GM19467 (cell line): Measurements from ENCODE around the gene FGD5.

ENCODE experiments used
- ATAC-seq: cut with Tn5 transposase; IDR thresholded peaks from one replicate; pipeline ENCODE4 v1.9.1; 2021; ENCODE audit warnings: mild to moderate bottlenecking, moderate library complexity; ENCODE audit not compliant: unreplicated experiment

FGD5 gene

DNA sequence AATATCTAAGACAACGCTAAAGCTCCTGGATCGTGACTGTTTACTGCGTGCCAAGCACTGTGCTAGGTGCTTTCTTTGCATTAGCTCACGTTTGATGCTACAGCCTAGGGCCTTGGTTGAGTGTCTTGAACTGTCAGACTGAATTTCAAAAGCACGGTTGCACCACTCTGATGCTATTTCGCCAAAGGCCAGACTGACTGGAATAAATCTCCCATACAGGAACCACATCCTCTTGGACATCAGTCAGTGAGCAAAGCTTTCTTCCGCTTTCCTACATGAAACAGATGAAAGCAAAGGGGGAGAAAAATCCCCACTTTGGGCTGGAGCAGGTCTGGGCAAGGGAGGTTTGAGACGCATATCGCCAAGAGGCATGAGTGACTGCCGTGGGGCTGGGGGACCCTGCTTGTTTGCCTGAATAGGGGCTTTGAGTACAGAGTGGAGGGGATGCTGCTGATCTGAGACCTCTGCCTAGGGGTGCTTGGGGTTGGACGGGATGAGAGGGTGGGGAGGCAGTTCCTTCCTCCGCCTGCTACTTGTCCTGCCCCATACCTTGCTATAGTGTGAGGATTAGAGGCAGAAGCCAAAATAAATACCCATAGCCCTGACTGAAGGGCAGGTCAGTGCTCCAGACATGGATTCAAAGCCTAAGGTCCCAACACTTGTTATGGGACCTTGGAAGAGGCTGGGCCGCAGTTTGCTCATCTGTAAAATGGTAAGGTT, 5.3 kb downstream of the FGD5 start:
- no peak for ATAC-seq

DNA sequence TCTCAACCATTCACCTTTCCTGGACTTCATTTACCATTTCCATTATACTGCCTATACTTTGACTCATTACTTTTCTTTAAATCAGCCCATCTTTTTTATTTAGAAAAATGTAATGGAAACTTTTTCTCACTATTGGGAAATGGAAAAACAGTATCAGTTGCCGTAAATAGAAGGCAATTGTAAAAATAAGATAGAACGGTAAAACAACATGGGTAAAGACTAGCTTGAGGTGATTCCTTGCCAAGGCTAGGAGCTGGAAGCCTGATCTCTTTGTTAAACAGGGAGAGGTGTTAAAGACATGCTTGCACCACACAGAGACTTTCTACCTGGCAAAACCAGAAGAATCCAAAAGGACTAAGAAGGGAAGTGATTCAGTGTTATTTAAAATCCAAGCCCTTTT, 5.9 kb downstream of the FGD5 start:
- ATAC-seq = no peak

DNA sequence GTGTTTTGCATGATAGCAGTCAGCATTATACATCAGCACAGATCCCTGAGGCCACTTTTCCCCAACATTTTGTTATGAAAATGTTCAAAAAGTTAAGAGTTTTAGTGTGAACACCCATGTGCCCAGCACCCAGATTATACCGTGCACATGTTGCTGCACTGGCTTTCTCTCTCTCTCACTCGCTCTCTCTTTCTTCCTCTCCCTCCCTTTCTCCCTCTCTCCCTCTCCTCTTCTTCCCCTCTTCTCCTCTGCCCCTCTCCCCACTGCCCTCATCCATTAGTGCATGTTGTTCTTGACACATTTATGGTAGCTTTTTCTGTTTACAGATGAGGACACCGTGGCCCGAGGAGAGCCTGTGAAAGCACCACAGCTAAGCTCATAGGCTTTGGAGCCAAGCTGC, 7.3 kb downstream of the FGD5 start:
- no peak for ATAC-seq

DNA sequence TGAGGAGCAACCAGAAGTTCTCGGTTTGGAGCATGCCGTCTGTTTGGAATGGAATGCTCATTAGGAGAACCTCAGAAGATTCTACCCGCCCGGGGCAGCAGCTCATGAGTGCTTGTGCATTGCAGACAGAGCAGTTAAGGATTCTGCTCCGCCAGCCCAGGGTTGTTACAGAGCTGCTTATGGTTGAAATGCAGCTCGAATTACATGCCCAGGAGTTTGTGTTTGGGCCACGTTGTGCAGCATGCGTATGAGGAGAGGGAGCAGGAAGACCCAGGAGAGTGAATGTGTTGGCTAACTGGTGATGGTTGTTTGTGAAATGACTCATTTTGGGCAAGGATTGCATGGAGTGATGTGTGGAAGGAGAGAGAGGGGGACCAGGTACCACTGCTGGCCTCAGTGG, 9.0 kb downstream of the FGD5 start:
- no peak for ATAC-seq

DNA sequence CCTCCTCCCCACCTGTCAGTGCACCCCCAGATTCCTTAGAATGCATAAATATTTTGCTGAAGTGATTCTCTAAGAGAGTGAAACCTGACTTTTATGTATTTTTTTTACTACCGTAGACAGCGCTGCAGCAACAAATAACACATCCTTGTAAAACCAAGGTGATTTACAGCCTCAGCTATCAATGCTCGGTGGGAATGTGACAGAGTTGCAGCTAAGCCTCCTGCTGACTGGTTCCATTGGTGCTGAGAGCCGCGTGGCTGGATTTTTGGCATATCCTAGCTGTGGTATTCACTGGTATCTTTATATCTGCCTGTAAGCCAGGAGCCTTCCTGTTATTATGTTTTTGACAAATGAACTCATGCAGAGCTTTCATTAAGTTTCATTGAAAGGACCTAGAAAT, 11.0 kb downstream of the FGD5 start:
- no peak for ATAC-seq

DNA sequence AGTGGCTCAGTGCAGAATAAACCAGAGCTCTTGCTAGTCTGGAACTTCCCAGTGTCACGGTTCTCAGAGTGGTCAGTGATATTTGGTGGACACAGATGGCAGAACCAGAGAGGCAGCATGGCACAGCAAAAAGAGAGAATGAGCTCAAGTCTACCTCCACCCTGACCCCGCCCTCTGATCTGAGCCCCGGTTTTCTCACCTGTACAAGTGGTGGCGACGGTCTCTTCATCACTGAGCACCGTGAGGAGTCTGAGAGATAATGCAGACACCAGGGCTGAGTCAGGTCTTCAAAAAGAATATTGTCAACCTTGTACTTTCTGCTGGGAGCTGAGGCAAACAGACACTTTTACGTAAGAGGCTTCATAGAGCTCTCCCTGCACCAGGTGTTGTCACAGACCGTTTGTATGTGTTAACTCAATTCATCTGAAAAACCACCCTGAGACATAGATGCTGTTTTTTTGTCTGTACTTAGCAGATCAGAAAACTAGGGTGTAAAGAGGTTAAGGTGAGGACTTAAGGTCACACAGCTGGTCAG, 13.2 kb downstream of the FGD5 start:
- ATAC-seq = no peak

DNA sequence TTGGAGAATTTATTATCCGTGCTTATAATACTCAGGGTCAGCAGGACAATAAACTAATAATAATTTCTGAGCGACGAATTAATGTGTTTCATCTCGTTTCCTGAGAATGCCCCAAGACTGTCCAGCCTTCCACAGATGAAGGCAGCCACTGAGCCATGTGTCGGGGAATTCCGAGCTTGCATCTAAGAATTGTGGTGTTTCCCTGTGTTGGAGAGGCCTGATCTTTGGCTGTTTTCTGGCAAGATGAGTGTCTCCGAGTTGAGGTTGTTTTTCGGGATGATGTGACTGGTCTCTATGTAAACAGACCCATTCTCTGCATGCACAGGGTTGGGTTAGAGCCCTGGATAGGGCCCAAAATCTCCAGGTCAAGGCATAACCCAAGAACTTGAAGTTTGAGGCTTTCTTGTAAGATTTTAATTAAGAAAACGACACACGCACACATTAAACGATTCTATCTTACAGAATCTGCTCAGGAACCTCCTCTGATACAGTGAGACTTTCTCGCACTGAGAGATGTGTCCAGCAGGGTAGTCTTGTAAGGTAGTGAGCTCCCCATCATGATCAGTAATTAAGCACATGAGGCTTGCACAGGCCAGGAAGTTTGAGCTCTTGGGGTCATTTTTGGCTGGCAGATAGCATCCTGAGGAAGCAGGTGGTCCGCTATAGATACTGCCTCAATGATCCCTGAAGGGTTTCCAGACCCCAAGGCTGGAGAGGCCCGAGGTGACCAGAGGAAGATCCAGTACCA, 14.4 kb downstream of the FGD5 start:
- no peak for ATAC-seq

DNA sequence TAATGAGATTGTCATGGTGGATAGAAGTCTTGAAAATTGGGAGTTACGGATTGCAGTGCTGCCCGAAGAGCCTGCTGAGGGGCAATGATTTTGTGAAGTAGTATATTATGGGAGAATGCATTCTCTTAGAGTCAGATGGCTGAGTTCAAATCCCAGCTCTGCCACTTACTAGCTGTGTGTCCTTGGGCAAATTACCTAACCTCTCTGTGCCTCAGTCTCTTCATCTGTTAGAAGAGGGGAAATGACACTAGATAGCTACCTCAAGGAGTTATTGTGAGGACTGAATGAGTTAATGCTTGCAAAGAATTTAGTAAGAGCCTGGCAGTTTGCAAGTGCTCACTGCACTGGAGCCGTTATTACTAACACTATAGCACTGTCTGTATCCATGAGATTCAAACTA, 15.4 kb downstream of the FGD5 start:
- ATAC-seq = no peak

DNA sequence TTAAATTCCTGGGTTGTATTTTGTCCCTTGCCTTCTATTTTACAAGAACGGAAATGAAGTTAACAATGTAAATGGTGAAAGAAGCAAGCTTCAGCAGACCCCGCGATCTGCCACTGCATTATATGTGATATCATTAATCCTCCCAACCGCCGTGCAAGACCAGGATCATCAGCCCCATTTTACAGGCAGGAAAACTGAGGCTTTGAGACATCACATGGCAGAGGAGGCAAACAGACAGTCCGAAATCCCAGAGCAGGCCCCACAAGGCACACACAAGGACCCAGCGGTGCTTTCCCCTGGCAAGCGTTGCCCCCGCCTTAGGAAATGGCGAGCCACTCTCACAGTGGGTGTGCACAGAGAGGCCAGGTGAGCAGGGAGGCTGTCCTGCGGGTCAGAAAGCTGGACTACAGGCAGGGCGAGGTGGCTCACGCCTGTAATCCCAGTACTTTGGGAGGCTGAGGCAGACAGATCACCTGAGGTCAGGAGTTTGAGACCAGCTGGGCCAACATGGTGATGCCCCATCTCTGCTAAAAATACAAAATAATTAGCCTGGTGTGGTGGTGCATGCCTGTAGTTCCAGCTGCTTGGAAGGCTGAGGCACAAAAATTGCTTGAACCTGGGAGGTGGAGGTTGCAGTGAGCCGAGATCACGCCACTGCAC, 16.2 kb downstream of the FGD5 start:
- ATAC-seq = no peak

DNA sequence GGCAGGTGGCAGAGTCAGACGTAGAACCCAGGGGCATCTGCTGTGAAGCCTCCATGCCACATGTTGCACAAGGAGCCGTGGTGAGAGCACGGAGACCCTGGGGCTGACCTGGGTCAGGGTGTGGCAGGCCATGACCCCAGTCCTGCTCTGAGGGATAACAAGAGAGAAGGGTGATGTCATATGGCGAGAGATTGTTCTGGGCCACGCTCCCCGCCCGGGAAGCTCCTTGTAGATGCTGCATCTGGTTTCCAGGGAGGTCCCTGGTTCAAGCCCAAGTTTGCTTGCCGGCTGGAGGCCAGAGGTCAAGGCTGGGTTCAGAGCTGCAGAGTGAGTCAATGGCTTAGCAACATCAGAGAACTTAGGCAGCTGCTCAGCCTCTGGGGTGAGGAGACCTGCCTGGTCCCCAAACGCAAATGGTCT, 17.3 kb downstream of the FGD5 start:
- no peak for ATAC-seq

DNA sequence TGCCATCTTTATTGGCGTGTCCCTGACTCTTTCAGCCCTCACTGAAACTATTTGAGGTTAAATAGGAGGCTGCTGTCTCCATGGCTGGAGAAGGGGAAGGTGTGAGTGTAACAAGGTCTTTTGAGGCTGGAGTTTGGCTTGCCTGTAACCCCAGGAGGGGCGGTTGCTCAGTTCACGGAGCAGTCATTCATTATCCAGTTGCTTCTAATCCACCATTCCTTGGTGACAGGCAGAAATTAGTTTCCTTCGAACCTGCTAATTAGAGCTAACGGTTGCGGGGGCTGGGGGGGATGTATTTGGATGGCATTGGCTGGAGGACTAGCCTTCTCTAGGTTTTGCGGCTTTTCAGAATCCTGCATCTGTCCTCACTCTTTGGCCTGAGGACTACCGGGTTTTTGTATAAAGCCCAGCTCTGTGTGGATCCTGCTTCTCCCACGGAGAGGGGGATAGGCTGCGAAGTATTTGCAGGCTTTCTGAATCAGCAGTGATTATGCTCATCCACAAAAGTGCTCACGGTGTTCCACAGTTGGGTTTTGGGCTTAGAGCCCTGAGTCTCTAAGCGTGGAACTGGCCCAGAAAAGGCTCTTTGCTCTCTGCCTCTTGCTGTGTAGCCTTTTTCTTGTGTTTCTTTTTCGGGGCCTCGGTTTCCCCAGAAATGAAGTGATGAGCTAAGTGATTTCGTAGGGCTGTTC, 18.6 kb downstream of the FGD5 start:
- no peak for ATAC-seq

DNA sequence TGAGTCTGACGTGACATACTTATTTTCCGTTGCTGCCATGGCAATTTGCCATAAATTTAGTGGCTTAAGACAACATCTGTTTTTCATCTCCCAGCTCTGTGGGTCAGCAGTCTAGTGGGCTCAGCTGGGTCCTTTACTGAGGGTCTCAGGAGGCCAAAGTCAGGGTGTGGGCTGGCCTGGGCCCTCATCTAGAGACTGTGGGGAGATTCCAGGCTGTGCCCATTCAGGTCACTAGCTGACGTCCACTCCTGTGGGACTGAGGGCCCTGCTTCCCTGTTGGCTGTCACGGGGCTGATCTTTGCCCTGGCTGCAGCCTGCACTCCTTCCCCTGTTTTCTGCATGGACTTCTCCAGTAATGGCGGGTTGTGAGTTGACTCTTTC, 19.1 kb downstream of the FGD5 start:
- no peak for ATAC-seq

DNA sequence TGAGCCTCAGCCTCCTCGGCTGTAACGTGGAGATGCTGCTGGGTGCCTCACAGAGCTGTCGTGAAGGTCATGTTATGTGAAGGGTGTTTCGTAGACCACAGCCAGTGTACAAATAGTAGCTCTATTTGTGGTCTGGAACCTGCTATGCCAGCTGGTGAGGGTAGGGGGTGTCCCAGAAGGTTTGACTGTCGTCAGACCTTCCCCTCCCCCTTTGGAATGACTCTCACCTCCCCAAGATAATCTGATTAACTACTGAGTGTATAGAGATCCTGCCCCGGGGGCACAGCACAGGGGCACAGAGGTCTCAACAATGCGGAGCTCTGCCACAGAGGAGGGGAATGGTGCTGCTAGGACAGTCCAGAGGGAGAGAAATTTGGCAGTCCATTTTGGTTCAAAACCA, 20.5 kb downstream of the FGD5 start:
- ATAC-seq = no peak

DNA sequence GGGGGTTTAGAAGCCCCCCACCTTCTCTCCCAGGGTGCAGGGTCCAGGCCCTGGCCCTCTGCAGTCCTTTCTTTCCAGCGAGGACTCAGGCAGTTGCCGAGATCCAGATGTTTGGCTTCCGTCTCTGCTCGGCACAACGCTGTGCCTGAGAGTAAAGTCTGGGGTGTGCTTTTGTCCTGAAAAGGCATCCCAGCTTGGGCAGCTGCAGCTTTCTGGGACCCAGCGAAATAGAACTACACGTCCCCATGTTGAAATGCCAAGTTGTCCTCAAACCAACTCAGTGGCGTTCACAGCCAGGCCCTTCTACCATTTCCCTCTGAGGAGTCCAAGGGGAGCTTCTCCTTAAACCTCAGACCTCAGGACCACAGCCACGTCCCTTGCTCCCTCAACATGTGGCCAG, 23.1 kb downstream of the FGD5 start:
- ATAC-seq = no peak

DNA sequence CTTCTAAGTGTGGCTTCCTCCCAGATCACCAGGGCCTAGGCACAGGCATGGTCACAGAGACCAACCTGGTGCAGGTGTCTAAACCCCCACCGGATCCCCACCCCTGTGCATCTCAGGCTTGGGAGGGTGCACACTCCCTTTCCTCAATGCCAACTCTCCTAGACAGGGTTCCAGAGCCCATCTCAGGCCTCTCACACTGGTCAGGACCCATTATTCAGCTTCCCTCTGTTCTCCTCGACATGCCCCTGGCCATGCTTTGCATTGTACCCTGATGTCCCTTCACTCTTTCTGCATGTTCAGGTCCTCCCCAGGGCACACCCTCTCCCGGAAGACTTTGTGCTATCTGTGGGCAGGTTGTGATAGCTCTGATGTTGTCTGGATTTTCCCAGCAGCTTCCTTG, 23.5 kb downstream of the FGD5 start:
- ATAC-seq = no peak

DNA sequence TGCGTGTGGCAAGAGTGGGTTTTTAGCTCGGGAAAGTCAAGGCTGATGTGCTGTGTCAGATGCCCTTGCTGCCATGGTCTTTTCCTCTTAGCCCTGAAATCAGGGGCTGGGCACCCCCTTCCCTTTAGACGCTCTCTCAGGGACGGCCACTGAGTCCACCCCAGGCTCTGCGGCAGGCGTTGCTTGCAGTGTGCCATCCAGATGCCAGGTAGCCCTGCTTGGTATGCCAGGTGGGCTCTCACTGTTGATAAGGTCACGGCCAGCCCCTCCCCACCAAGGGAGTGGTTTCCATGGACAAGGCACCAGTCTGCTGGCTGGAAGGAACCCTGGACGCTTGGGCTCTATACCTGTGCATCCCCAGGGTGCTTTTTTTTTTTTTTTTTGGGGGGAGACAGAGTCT, 24.6 kb downstream of the FGD5 start:
- no peak for ATAC-seq

DNA sequence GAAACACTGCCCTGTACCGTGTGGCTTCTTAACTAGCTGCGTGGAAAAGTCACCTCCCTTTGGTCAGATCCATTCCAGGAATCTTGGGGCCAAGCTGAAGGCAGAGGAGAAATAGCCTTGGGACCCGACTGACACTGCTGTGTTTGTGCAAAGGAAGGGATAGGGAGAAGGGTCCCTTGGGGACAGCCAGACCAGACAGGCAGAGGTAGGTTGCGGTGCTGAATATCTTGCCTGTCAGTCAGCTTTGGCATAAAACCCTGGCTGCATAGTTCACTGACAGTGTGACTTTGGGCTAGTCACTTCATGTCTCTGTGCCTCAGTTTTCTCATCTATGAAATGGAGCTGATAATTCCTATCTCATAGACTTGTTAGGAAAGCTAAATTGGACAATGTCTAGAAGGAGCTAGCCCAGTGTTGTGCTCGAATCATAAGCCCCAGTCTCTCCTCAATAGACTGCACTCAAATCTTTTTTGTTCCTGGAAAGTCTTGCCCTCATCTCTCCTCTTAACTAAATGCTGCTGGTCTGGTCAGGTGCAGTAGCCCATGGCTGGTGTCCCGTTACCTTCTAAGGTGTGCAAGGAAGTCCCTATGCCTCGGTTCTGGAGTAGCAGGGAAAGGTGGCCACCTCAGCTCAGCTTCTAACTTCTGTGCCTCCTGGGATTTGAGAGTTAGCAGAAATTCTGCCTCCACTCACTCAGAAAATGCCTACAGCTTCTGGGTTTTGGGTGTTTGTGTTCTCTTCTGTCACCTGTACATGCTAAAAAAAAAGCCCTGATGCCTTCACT, 25.8 kb downstream of the FGD5 start:
- ATAC-seq = no peak

DNA sequence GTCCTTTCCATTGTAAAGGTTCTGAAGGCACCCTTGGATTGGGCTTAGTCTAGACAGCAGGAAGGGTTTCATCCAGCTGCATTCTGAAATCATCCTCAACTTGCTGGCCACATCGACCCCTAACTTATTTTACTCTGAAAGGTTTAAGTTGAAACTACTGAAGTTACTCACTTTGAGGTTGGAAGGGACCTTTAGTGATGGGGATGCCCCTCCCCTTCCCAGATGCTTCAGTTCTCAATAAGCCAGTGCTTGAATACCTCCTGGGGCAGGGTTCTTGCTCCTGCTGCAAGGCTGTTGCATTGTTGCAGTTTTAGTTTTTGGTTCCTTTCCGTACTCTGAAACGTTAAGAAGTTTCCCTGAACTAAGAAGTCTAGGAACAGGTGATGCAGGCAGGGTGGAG, 26.4 kb downstream of the FGD5 start:
- no peak for ATAC-seq

DNA sequence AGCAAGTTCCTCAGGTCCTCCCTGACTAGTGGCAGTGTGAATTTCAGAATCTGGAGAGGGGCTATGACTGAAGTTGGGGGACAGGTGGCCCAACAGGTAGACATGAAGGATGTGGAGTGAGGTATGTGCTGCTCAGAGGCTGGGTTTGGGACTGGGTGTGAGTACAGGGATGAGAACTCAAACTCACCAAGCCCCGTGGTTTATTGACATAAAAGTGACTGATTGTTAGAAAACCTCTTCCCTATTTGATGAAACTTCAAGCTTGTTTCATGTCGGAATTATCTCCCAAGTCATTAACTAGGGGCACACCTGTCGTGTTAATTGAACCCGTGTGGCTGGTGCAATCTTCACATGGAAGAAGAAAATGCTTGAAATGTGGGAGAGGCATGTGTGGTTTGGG, 27.1 kb downstream of the FGD5 start:
- no peak for ATAC-seq

DNA sequence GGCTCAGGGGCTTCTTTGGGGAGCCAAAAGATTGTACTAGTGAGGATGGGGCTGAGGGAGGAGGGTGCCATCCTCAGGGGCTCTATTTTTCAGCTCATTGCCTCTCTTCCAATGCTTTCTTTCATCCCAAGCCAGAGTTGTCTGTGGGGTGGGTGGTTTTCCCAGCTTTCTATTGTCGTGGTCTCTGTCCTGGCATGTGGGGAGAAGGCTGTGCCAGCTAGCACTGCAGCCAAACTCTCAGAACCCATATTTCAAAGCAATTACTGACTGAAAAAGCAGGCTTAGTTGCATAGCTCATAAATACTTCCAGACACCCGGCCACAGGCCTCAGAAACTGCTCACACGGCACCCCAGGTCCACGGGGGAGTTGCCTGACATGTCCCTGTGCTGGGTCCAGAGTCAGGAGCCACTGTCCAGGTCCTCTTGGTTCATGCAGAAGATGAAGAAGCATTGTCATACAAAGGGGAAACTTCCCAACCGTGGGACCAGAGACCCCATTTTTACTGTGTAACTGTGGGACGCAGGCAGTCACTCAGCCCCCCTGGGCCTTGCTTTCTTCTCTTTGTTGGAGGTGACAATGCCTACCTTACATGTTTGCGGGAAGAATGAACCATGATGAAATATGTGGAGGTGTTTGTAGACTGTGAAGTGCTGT, 27.6 kb downstream of the FGD5 start:
- ATAC-seq = no peak
